Body of pancreas (tissue), 4 donors: Measurements from ENCODE around the gene FAM13B. TPM values are rescaled to one million over a fixed set of nuclear protein-coding genes. Genes with fewer than 3 reads are reported as not detected.

Source experiments
- ATAC-seq: fragments of 150-250 bp; one replicate; pipeline ENCODE4 v1.9.1; 2016
- DNase-seq, 4 donors: peaks; one replicate each; pipeline ENCODE4 v3.0.0-alpha.2; 2019
- H3K27ac ChIP-seq, 4 donors: fragments of 200-600 bp; sonication (generic); 1 replicate in 3 of 4; 2 replicates in 1 of 4; pipeline versions ENCODE4 v1.5.1 to v1.6.1; 2016 to 2019; ENCODE audit warnings: mild to moderate bottlenecking in 1 of 4, mixed read lengths in 1 of 4, moderate library complexity in 1 of 4
- H3K27me3 ChIP-seq, 2 donors: fragments of 200-600 bp; sonication (generic); one replicate each; pipeline ENCODE4 v1.6.0; 2016; ENCODE audit warnings: mild to moderate bottlenecking in 1 of 2
- H3K36me3 ChIP-seq, 2 donors: fragments of 200-600 bp; sonication (generic); replicated peaks in 1 of 2; 2 replicates each; pipeline ENCODE4 v1.5.1; 2016; ENCODE audit warnings: low read depth in 2 of 2; ENCODE audit not compliant: insufficient read depth in 1 of 2
- H3K4me1 ChIP-seq: fragments of 200-600 bp; sonication (generic); one replicate; pipeline ENCODE4 v1.6.0; 2016
- H3K4me3 ChIP-seq, 2 donors: fragments of 200-600 bp; sonication (generic); 1 replicate in 1 of 2; 2 replicates in 1 of 2; pipeline ENCODE4 v1.5.1; 2016 to 2019
- H3K9me3 ChIP-seq, 3 donors: fragments of 200-600 bp; sonication (generic); 1 replicate in 2 of 3; 2 replicates in 1 of 3; pipeline ENCODE4 v1.5.1; 2016
- POLR2A ChIP-seq, 3 donors: fragments of 450-650 bp; IDR thresholded peaks; one replicate each; pipeline ENCODE4 v1.6.1; 2016; ENCODE audit warnings: antibody characterized with exemption in 3 of 3, mild to moderate bottlenecking in 2 of 3
- WGBS, 2 donors: methylation state at CpG; one replicate each; pipeline ENCODE4 v1.1.5; 2017; 5-methylcytosine and 5-hydroxymethylcytosine counted together
- intact Hi-C: fragments of 100-400 bp; cut with DNase I; formaldehyde crosslinking; loops from one replicate; pipeline ENCODE4 v1.15.1; 2023
- total RNA-seq, 2 donors: library from RNA; depleted of rRNA; stranded (reverse); fragments of >200 nt; gene quantifications; one replicate each; pipeline ENCODE4 v1.1.0, GENCODE V29; 2016
- TF ChIP-seq, protein P1 (sequence below), 7 experiments: fragments of 450-650 bp in 4 of 7; fragments of 200-600 bp in 3 of 7; sonication (generic) in 3 of 7; IDR thresholded peaks; one replicate each; pipeline ENCODE4 v1.5.1; 2016 to 2019; ENCODE audit warnings: antibody characterized with exemption in 7 of 7

FAM13B gene
- total RNA-seq, 2 donors from 2014 or later: 25.9 to 53.7 TPM

DNA sequence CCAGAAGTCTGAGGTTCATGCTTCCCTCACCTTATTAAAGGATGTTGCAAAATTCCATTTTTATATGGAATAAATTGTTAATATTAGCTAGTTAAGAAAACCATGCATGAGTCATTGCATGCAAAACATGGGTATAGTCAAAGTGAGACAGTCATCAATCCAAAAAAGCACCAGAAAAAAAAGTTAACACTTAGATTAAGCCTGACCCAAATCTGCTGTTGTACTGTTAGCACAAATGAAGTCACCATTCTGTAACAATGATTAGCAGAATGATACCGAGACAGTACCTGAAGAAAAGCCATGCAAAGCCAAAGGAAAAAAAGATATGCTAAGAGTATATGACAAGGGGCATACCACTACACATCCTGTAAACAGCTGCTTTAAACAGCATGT lies 94.1 kb downstream of the FAM13B start:
- H3K9me3 ChIP-seq: no peaks in the 10 kb centered on the region
- DNase-seq: no peak
- TF ChIP-seq POLR2A (IDR thresholded peaks at IDR 0.05): no peak
- TF ChIP-seq, protein P1, sequence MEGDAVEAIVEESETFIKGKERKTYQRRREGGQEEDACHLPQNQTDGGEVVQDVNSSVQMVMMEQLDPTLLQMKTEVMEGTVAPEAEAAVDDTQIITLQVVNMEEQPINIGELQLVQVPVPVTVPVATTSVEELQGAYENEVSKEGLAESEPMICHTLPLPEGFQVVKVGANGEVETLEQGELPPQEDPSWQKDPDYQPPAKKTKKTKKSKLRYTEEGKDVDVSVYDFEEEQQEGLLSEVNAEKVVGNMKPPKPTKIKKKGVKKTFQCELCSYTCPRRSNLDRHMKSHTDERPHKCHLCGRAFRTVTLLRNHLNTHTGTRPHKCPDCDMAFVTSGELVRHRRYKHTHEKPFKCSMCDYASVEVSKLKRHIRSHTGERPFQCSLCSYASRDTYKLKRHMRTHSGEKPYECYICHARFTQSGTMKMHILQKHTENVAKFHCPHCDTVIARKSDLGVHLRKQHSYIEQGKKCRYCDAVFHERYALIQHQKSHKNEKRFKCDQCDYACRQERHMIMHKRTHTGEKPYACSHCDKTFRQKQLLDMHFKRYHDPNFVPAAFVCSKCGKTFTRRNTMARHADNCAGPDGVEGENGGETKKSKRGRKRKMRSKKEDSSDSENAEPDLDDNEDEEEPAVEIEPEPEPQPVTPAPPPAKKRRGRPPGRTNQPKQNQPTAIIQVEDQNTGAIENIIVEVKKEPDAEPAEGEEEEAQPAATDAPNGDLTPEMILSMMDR (IDR thresholded peaks at IDR 0.05): no peak
- intact Hi-C loops: no loop called here
- 91 to 93% methylated on average over 1 of the region's 1 CpG for WGBS, 2 donors
- no peak for ATAC-seq
- no peak overlapping the region for H3K27ac ChIP-seq
- H3K27me3 ChIP-seq: no peaks in the 10 kb centered on the region
- H3K36me3 ChIP-seq: peaks cover 4 to 20% of the 10 kb centered on the region in 2 donors
- no peak overlapping the region for H3K4me3 ChIP-seq
- H3K4me1 ChIP-seq: peaks cover 2% of the 10 kb centered on the region

DNA sequence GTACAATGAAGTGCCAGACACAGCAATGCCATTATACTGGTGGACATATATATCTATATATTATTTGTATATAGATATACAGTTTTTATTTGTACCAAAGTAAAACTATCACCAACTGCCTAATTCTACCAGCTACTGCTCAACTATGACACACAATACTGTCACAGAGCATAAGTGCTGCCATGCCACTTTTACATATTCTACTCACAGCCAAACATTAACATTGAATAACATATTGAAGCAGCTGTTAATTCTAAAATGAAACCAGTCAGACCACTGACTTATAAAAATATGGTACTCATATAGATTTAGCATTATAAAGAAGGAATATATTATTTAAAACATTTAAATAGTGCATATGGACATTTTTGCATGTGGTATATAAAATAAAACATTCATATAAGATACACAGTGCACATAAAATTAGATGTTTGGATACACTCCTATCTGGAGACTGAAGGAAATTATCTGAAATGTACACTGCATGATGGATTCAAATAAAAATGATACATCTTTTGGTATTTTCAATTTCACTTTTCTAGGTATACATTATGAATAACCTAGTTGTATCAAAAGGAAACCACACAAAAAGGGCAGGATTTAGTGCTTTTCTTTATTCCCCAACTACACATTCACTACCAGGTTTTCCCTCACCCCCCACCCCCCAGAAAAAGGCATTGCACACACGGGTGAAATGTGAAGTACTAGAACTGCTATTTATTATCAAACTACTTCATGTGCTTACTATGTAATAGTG lies 94.7 kb downstream of the FAM13B start:
- no peak for DNase-seq
- ATAC-seq: no peak
- Histone ChIP-seq H3K27me3 (no peaks in the 10 kb centered on the region), H3K27ac (no peak overlapping the region), H3K4me1 (peaks cover 8% of the 10 kb centered on the region), H3K4me3 (no peak overlapping the region), H3K36me3 (peaks cover 4 to 20% of the 10 kb centered on the region in 2 donors), H3K9me3 (no peaks in the 10 kb centered on the region)
- WGBS, 2 donors: 71 to 88% methylated on average over 1 of the region's 1 CpG
- TF ChIP-seq, protein P1 (IDR thresholded peaks at IDR 0.05): no peak
- no peak for TF ChIP-seq POLR2A (IDR thresholded peaks at IDR 0.05)
- intact Hi-C loops: no loop called here

DNA sequence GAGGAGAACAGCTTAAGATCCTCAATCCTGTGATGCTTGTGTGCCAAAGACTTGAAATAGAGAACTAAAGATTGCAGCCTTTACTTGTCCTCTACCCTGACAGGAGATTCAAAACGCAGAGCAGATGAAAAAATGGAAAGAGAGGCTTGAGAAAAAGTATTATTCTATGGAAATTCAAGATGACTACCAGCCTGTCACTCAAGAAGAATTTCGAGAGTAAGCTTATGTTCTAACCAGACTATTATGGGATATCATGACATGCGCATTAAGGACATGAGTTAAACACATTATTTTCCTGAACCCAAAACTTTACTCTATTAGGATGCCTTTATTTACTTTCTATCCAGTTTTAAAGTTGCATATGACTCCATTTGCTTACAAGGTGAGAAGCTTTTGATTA lies 97.2 kb downstream of the FAM13B start:
- intact Hi-C loops: no loop called here
- Histone ChIP-seq H3K27ac (no peak overlapping the region), H3K27me3 (no peaks in the 10 kb centered on the region), H3K4me3 (no peak overlapping the region), H3K4me1 (peaks cover 9% of the 10 kb centered on the region), H3K9me3 (no peaks in the 10 kb centered on the region), H3K36me3 (peaks cover 0 to 18% of the 10 kb centered on the region in 2 donors)
- 83 to 93% methylated on average over 3 of the region's 3 CpGs for WGBS, 2 donors
- DNase-seq: no peak
- TF ChIP-seq, protein P1 (IDR thresholded peaks at IDR 0.05): no peak
- TF ChIP-seq POLR2A (IDR thresholded peaks at IDR 0.05): no peak
- no peak for ATAC-seq

DNA sequence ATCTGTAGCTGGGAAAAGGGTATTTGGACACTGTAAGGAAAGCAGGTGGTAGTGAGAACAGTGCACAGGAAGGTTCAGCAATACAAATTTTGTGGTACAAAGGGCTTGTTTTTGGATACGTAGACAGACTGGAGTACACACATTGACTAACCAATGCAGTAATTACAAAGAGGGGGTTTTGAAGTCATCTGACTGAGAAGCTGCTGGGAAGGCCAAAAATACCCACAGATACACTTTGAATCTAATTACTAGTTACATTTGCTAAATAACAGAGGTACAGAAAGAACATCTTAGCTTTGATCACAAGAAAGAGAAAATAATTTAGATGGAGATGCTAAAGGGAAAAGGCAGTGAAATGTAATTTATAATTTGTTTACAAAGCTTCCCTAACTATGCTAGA lies 97.7 kb downstream of the FAM13B start:
- DNase-seq: no peak
- WGBS, 2 donors: 82 to 96% methylated on average over 1 of the region's 1 CpG
- intact Hi-C loops: no loop called here

More for the DNA sequence above, 97.7 kb downstream of the FAM13B start:
- Histone ChIP-seq H3K27ac (no peak overlapping the region), H3K27me3 (no peaks in the 10 kb centered on the region), H3K36me3 (peaks cover 0 to 14% of the 10 kb centered on the region in 2 donors), H3K9me3 (no peaks in the 10 kb centered on the region), H3K4me3 (no peak overlapping the region), H3K4me1 (peaks cover 9% of the 10 kb centered on the region)
- ATAC-seq: no peak
- no peak for TF ChIP-seq POLR2A (IDR thresholded peaks at IDR 0.05)
- TF ChIP-seq, protein P1 (IDR thresholded peaks at IDR 0.05): no peak
